Thoracic aorta (tissue), 2 donors: ENCODE measurements around the gene MYLK. TPM values are rescaled to one million over a fixed set of nuclear protein-coding genes. Genes with fewer than 3 reads are reported as not detected.

ENCODE experiments used
- ATAC-seq: fragments of 150-250 bp; one replicate; pipeline ENCODE4 v1.8.0; 2017; ENCODE audit warnings: low read depth; ENCODE audit not compliant: insufficient number of reproducible peaks, low FRiP score
- DNase-seq: peaks from one replicate; pipeline ENCODE4 v3.0.0-alpha.2; 2020; ENCODE audit warnings: low spot score
- H3K27ac ChIP-seq, 2 donors: fragments of 200-600 bp; sonication (generic); 1 replicate in 1 of 2; 2 replicates in 1 of 2; pipeline ENCODE4 v1.5.1; 2016; ENCODE audit warnings: mild to moderate bottlenecking in 2 of 2, moderate library complexity in 2 of 2
- H3K27me3 ChIP-seq: fragments of 200-600 bp; sonication (generic); replicated peaks from 2 replicates; pipeline ENCODE4 v1.6.0; 2016; ENCODE audit warnings: mild to moderate bottlenecking; ENCODE audit not compliant: insufficient read depth
- H3K36me3 ChIP-seq: fragments of 200-600 bp; sonication (generic); one replicate; pipeline ENCODE4 v1.5.1; 2016
- H3K4me1 ChIP-seq, 2 donors: fragments of 200-600 bp; sonication (generic); 1 replicate in 1 of 2; 2 replicates in 1 of 2; pipeline versions ENCODE4 v1.5.1 to v1.6.0; 2016; ENCODE audit warnings: low read depth in 2 of 2, mild to moderate bottlenecking in 1 of 2; ENCODE audit not compliant: control insufficient read depth in 1 of 2
- H3K4me3 ChIP-seq: fragments of 200-600 bp; sonication (generic); 2 replicates; pipeline ENCODE4 v1.5.1; 2016; ENCODE audit warnings: mild to moderate bottlenecking
- H3K9me3 ChIP-seq: fragments of 200-600 bp; sonication (generic); 2 replicates; pipeline ENCODE4 v1.5.1; 2016
- total RNA-seq, 2 donors: library from RNA; depleted of rRNA; stranded (reverse); fragments of >200 nt; gene quantifications; one replicate each; pipeline versions ENCODE4 v1.1.0 to v1.2.3, GENCODE V29; 2016
- TF ChIP-seq, protein P1 (sequence below): fragments of 200-600 bp; sonication (generic); IDR thresholded peaks from one replicate; pipeline ENCODE4 v1.5.1; 2019; ENCODE audit warnings: antibody characterized with exemption

Gene MYLK
- total RNA-seq, 2 donors from 2014 or later, result 483 to 563 TPM

DNA sequence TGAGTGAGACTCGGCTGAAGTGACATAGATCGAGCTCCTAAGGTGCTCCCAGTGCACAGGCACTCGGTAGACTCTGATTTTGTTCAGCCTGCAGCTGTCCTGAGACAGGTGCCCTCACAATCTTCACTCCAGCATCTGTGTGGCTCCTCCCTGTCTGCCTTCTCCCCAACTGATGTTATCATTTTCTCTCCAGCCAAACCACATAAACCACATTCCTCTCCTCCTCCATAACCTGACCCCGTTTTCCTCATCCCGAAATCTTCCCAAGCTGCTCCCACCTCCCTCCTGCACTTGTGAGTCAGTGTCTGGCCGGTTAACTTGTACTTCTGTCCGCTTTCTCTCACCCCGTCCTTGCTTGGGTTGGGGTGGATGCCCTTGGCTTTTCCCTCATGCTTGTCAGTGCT lies 206.0 kb downstream of the MYLK start:
- Histone ChIP-seq H3K36me3 (peaks cover 30% of the 10 kb centered on the region), H3K27ac (peak overlapping the region; percentile 84 to 94), H3K9me3 (no peaks in the 10 kb centered on the region), H3K27me3 (no peaks in the 10 kb centered on the region), H3K4me1 (peaks cover 51 to 96% of the 10 kb centered on the region in 2 donors), H3K4me3 (peak overlapping the region; percentile 20)
- DNase-seq, result no peak
- ATAC-seq, result peak; percentile 4
- TF ChIP-seq, protein P1, sequence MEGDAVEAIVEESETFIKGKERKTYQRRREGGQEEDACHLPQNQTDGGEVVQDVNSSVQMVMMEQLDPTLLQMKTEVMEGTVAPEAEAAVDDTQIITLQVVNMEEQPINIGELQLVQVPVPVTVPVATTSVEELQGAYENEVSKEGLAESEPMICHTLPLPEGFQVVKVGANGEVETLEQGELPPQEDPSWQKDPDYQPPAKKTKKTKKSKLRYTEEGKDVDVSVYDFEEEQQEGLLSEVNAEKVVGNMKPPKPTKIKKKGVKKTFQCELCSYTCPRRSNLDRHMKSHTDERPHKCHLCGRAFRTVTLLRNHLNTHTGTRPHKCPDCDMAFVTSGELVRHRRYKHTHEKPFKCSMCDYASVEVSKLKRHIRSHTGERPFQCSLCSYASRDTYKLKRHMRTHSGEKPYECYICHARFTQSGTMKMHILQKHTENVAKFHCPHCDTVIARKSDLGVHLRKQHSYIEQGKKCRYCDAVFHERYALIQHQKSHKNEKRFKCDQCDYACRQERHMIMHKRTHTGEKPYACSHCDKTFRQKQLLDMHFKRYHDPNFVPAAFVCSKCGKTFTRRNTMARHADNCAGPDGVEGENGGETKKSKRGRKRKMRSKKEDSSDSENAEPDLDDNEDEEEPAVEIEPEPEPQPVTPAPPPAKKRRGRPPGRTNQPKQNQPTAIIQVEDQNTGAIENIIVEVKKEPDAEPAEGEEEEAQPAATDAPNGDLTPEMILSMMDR, result no peak

GRCh38 chr3:123672429-123673146 lies 211.5 kb downstream of the MYLK start:
- TF ChIP-seq, protein P1, result no peak
- H3K4me1 ChIP-seq, result peaks cover 39 to 98% of the 10 kb centered on the region in 2 donors
- no peaks in the 10 kb centered on the region for H3K9me3 ChIP-seq
- peaks cover 17% of the 10 kb centered on the region for H3K36me3 ChIP-seq
- H3K27me3 ChIP-seq, result no peaks in the 10 kb centered on the region
- DNase-seq (no peak), ATAC-seq (no peak)
- peak overlapping the region; percentile 84 to 94 for H3K27ac ChIP-seq
- no peak overlapping the region for H3K4me3 ChIP-seq

GRCh38 chr3:123670743-123671142 lies 213.4 kb downstream of the MYLK start:
- H3K4me1 ChIP-seq, result peaks cover 26 to 98% of the 10 kb centered on the region in 2 donors
- peak overlapping the region; percentile 84 to 94 for H3K27ac ChIP-seq
- DNase-seq, result no peak
- no peaks in the 10 kb centered on the region for H3K9me3 ChIP-seq
- peaks cover 29% of the 10 kb centered on the region for H3K36me3 ChIP-seq
- H3K4me3 ChIP-seq, result no peak overlapping the region
- ATAC-seq, result no peak
- H3K27me3 ChIP-seq, result no peaks in the 10 kb centered on the region
- TF ChIP-seq, protein P1, result no peak

DNA sequence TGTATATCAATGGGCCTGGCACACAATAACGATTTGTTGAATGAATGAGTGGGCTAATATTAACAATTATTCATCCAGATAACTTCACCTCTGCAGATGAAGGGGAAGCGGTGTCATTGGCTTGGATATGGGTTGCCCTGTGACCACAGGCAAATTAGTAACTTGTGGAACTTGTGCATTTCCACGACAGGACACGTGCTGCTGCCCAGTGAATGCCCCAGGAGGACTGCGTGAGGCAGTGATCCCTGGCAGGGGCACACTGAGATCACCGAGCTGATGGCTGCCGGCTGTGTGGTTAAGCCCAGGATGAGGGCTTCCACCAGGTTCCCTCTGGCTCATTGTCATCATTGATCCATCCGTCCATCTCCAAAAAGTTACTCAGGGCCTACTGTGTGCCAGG lies 215.2 kb downstream of the MYLK start:
- Histone ChIP-seq H3K4me1 (peaks cover 17 to 82% of the 10 kb centered on the region in 2 donors), H3K4me3 (no peak overlapping the region), H3K36me3 (peaks cover 39% of the 10 kb centered on the region), H3K27ac (peak overlapping the region; percentile 67 to 94), H3K27me3 (no peaks in the 10 kb centered on the region), H3K9me3 (no peaks in the 10 kb centered on the region)
- ATAC-seq, result no peak
- TF ChIP-seq, protein P1, result no peak
- no peak for DNase-seq

DNA sequence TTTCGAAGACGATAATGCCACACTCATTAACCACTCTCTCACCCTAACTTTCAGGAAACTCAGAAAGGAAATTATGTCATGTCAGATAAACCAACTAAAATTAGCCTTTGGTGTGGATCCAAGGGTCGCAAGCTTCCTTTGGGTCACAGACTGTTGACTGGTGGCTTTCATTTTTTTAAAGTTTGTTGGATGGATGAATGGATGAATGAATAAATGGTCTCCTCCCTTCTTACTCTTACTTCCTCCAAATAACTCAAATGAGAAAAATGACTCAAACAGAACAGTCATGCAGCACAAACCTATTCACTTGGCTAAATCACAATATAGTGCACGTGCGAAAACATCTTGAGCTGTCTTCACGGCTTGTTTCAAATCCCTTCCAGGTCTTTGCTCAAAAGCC lies 216.3 kb downstream of the MYLK start:
- DNase-seq (no peak), ATAC-seq (peak; percentile 56)
- Histone ChIP-seq H3K27ac (peak overlapping the region; percentile 94), H3K4me3 (no peak overlapping the region), H3K4me1 (peaks cover 15 to 72% of the 10 kb centered on the region in 2 donors), H3K27me3 (no peaks in the 10 kb centered on the region), H3K9me3 (no peaks in the 10 kb centered on the region), H3K36me3 (peaks cover 44% of the 10 kb centered on the region)
- TF ChIP-seq, protein P1, result no peak
